Ovary (tissue), 9 donors: ENCODE measurements around the gene ITPR2. TPM values are rescaled to one million over a fixed set of nuclear protein-coding genes. Genes with fewer than 3 reads are reported as not detected.

Source experiments
- DNase-seq, 5 donors: peaks; one replicate each; pipeline ENCODE4 v3.0.0-alpha.2; 2019 to 2020
- H3K27ac ChIP-seq, 2 donors: fragments of 200-600 bp; one replicate each; pipeline versions ENCODE4 v1.5.1 to v1.8.0; 2019 to 2022
- H3K27me3 ChIP-seq: fragments of 200-600 bp; one replicate; pipeline ENCODE4 v1.8.0; 2022
- H3K36me3 ChIP-seq: fragments of 200-600 bp; sonication (generic); one replicate; pipeline ENCODE4 v1.5.1; 2019
- H3K4me1 ChIP-seq: one replicate; pipeline ENCODE4 v1.8.1; 2013; ENCODE audit warnings: mild to moderate bottlenecking, moderate library complexity; ENCODE audit not compliant: insufficient read depth
- H3K4me3 ChIP-seq: fragments of 200-600 bp; sonication (generic); one replicate; pipeline ENCODE4 v1.5.1; 2017
- H3K9me3 ChIP-seq, 2 donors: fragments of 200-600 bp in 1 of 2; sonication (generic) in 1 of 2; one replicate each; pipeline versions ENCODE4 v1.5.1 to v1.8.1; 2013 to 2019; ENCODE audit warnings: mild to moderate bottlenecking in 1 of 2, moderate library complexity in 1 of 2
- CTCF ChIP-seq, 3 donors: fragments of 450-650 bp in 2 of 3; fragments of 200-600 bp in 1 of 3; IDR thresholded peaks; one replicate each; pipeline versions ENCODE4 v1.5.1 to v1.8.0; 2016 to 2022; ENCODE audit warnings: antibody characterized with exemption in 3 of 3, mild to moderate bottlenecking in 1 of 3
- EP300 ChIP-seq: sonication (generic); formaldehyde crosslinking; IDR thresholded peaks from one replicate; pipeline ENCODE4 v1.6.1; 2017; ENCODE audit warnings: antibody characterized with exemption
- POLR2A ChIP-seq: fragments of 450-650 bp; IDR thresholded peaks from one replicate; pipeline ENCODE4 v1.6.1; 2017; ENCODE audit warnings: antibody characterized with exemption, mild to moderate bottlenecking, moderate library complexity
- WGBS, 3 donors: extraction: QIAGEN DNeasy Blood & Tissue Kit in 1 of 3; methylation state at CpG; one replicate each; pipeline versions ENCODE4 v1.1.5 to v1.1.7; 2013 to 2017; 5-methylcytosine and 5-hydroxymethylcytosine counted together
- intact Hi-C, 4 donors: fragments of 100-400 bp; cut with DNase I; formaldehyde crosslinking; loops; one replicate each; pipeline versions ENCODE4 v1.11.0 to v1.15.1; 2022 to 2023
- polyA plus RNA-seq, 2 donors: library from polyadenylated mRNA; stranded (reverse); fragments of 200-250 nt in 1 of 2; fragments of 350-450 nt in 1 of 2; fragmentation: Illumina TruSeq in 1 of 2; extraction: RNeasy Lipid Tissue Mini Kit (QIAGEN cat#74804) in 1 of 2; gene quantifications; one replicate each; pipeline ENCODE4 v1.2.3, GENCODE V29; 2013 to 2014
- total RNA-seq, 7 donors: library from RNA; depleted of rRNA in 2 of 7; stranded (reverse); fragments of >200 nt in 2 of 7; fragmentation: NEBNext Ultra II Directional in 3 of 7; extraction: Animal tissue kit (Norgen Biotek cat#: 25700) in 3 of 7; gene quantifications; one replicate each; pipeline versions ENCODE4 v1.1.0 to v1.2.4, GENCODE V29; 2016 to 2023
- donor health status: DM: no; HTN: no; CAD: no; lungs with moderate emphysema.
- donor health status: DM: no; HTN: no; CAD: no.
- donor health status: Bipolar disorder and iron deficiency.
- donor health status: DM: yes; HTN: yes; CAD: no.
- donor health status: DM: no; HTN: no; CAD: no.
- donor health status: DM: yes; HTN: yes; CAD: no.

ITPR2 gene
- total and polyA plus RNA-seq, 9 donors = 5.9 to 51.1 (median 32.9) TPM

- WGBS, 3 donors = 95 to 98% (median 98%) methylated on average over 2 of the region's 2 CpGs
- DNase-seq = no peak
- H3K4me1 ChIP-seq = peaks cover 3% of the 10 kb centered on the region
- no peaks in the 10 kb centered on the region for H3K36me3 ChIP-seq
- TF ChIP-seq POLR2A (no peak), CTCF (IDR thresholded peaks at IDR 0.05) (no peak), EP300 (no peak)
- no peak overlapping the region for H3K27ac ChIP-seq
- no peak overlapping the region for H3K4me3 ChIP-seq
- intact Hi-C loops = loop anchor here in 1 of 4 donors (10.0 kb wide), 1 partner anchor 581 kb away; the partner anchor contains the start of gene BHLHE41
- no peaks in the 10 kb centered on the region for H3K27me3 ChIP-seq
- no peaks in the 10 kb centered on the region for H3K9me3 ChIP-seq
Measured at GRCh38 chr12:26705851-26706250, 127.1 kb downstream of the ITPR2 start.

- Histone ChIP-seq H3K36me3 (no peaks in the 10 kb centered on the region), H3K27ac (no peak overlapping the region), H3K4me1 (peaks cover 3% of the 10 kb centered on the region), H3K4me3 (no peak overlapping the region), H3K9me3 (no peaks in the 10 kb centered on the region), H3K27me3 (no peaks in the 10 kb centered on the region)
- no peak for DNase-seq
- TF ChIP-seq EP300 = no peak
- TF ChIP-seq CTCF (IDR thresholded peaks at IDR 0.05) = no peak
- TF ChIP-seq POLR2A = no peak
- intact Hi-C loops = loop anchor here in 2 of 4 donors (5.0 to 10.0 kb wide), 2 partner anchors 580 to 608 kb away; partner anchors contain the start of gene BHLHE41 (in 1 of the 2)
- WGBS, 3 donors = 13 to 31% (median 26%) methylated on average over 2 of the region's 2 CpGs
Measured at GRCh38 chr12:26704684-26705460, 128.1 kb downstream of the ITPR2 start.

- WGBS, 3 donors = 46 to 55% (median 49%) methylated on average over 1 of the region's 1 CpG
- H3K9me3 ChIP-seq = no peaks in the 10 kb centered on the region
- no peaks in the 10 kb centered on the region for H3K36me3 ChIP-seq
- intact Hi-C loops = loop anchor here in 2 of 4 donors (5.0 to 10.0 kb wide), 2 partner anchors 579 to 607 kb away; partner anchors contain the start of gene BHLHE41 (in 1 of the 2)
- H3K27me3 ChIP-seq = no peaks in the 10 kb centered on the region
- H3K4me3 ChIP-seq = no peak overlapping the region
- no peak overlapping the region for H3K27ac ChIP-seq
- H3K4me1 ChIP-seq = peaks cover 3% of the 10 kb centered on the region
- DNase-seq = no peak
- TF ChIP-seq POLR2A (no peak), EP300 (no peak), CTCF (IDR thresholded peaks at IDR 0.05) (no peak)
Measured at GRCh38 chr12:26704214-26704613, 128.8 kb downstream of the ITPR2 start.

- Histone ChIP-seq H3K36me3 (no peaks in the 10 kb centered on the region), H3K27ac (no peak overlapping the region), H3K9me3 (no peaks in the 10 kb centered on the region), H3K4me3 (no peak overlapping the region), H3K4me1 (peaks cover 3% of the 10 kb centered on the region), H3K27me3 (no peaks in the 10 kb centered on the region)
- no peak for TF ChIP-seq POLR2A
- no peak for TF ChIP-seq CTCF (IDR thresholded peaks at IDR 0.05)
- TF ChIP-seq EP300 = no peak
- 89 to 96% (median 92%) methylated on average over 4 of the region's 4 CpGs for WGBS, 3 donors
- intact Hi-C loops = loop anchor here in 2 of 4 donors (1.0 to 10.0 kb wide), 3 partner anchors 578 to 605 kb away; partner anchors contain the start of gene BHLHE41 (in 1 of the 2)
- DNase-seq = no peak
Measured at GRCh38 chr12:26702741-26703140, 130.3 kb downstream of the ITPR2 start.
